IMR-90 (cell line): ENCODE results near the gene PAM16. TPM values are rescaled to one million over a fixed set of nuclear protein-coding genes. Genes with fewer than 3 reads are reported as not detected.

Source experiments
- ATAC-seq: fragments of 200-7000 bp; cut with Tn5 transposase; 2 replicates; pipeline ENCODE4 v1.9.1; 2020; ENCODE audit warnings: low read depth, mild to moderate bottlenecking, moderate library complexity
- BruUV-seq: library from RNA; stranded (reverse); fragments of 400-500 nt; replicated peaks from 2 replicates; lab custom pipeline; 2021; lab: Mats Ljungman, UMichigan
- CTCF ChIA-PET: fragments of 300-600 bp; formaldehyde crosslinking; extraction: SDS; loops from one replicate; lab custom pipeline; 2021; ENCODE audit warnings: antibody characterized with exemption; lab: Yijun Ruan, JAX
- POLR2A ChIA-PET: fragments of 300-600 bp; sonication (Branson Sonifier 250); formaldehyde crosslinking; loops from one replicate; lab custom pipeline; 2022; ENCODE audit warnings: antibody characterized with exemption; ENCODE audit not compliant: unreplicated experiment; lab: Charles Lee
- DNase-seq: peaks from one replicate; pipeline ENCODE4 v3.0.0; 2013
- H2AFZ ChIP-seq: replicated peaks from 2 replicates; pipeline ENCODE3; 2013; ENCODE audit warnings: low read length, mild to moderate bottlenecking; ENCODE audit not compliant: poor library complexity
- H2AK5ac ChIP-seq: 2 replicates; pipeline ENCODE4 v1.6.1; 2013; ENCODE audit warnings: low read depth, low read length, inconsistent platforms
- H2AK9ac ChIP-seq: replicated peaks from 2 replicates; pipeline ENCODE3; 2013; ENCODE audit warnings: mild to moderate bottlenecking, low read depth, low read length, moderate library complexity; ENCODE audit not compliant: poor library complexity
- H2BK120ac ChIP-seq: 2 replicates; pipeline ENCODE4 v1.6.1; 2013; ENCODE audit warnings: low read depth, low read length, inconsistent platforms
- H2BK15ac ChIP-seq: 3 replicates; pipeline ENCODE4 v1.6.1; 2013; ENCODE audit warnings: low read depth, low read length, inconsistent platforms
- H2BK20ac ChIP-seq: 2 replicates; pipeline ENCODE4 v1.6.1; 2013; ENCODE audit warnings: low read depth, mild to moderate bottlenecking, inconsistent platforms, low read length, moderate library complexity
- H2BK5ac ChIP-seq: 2 replicates; pipeline ENCODE4 v1.6.1; 2013; ENCODE audit warnings: mild to moderate bottlenecking, low read depth, low read length, inconsistent platforms; ENCODE audit not compliant: poor library complexity, severe bottlenecking
- H3K14ac ChIP-seq: replicated peaks from 2 replicates; pipeline ENCODE4 v1.6.1; 2013; ENCODE audit warnings: low read depth, low read length, inconsistent platforms
- H3K18ac ChIP-seq: 2 replicates; pipeline ENCODE4 v1.6.1; 2013; ENCODE audit warnings: low read depth, low read length, control low read depth
- H3K23ac ChIP-seq: 2 replicates; pipeline ENCODE4 v1.6.1; 2013; ENCODE audit warnings: low read depth, low read length, inconsistent platforms
- H3K27ac ChIP-seq: 2 replicates; pipeline ENCODE4 v1.5.1; 2013; ENCODE audit warnings: mild to moderate bottlenecking, control low read depth, low read length; ENCODE audit not compliant: insufficient read depth
- H3K27me3 ChIP-seq: 2 replicates; pipeline ENCODE4 v1.6.1; 2013; ENCODE audit warnings: low read length; ENCODE audit not compliant: control insufficient read depth, insufficient read depth
- H3K36me3 ChIP-seq: 2 replicates; pipeline ENCODE4 v1.6.1; 2013; ENCODE audit warnings: low read length, mixed read lengths; ENCODE audit not compliant: control insufficient read depth, insufficient read depth
- H3K4ac ChIP-seq: 2 replicates; pipeline ENCODE4 v1.6.1; 2013; ENCODE audit warnings: low read depth, low read length, inconsistent platforms
- H3K4me1 ChIP-seq: 2 replicates; pipeline ENCODE4 v1.6.1; 2013; ENCODE audit warnings: low read length, mixed read lengths; ENCODE audit not compliant: control insufficient read depth, insufficient read depth
- H3K4me2 ChIP-seq: 2 replicates; pipeline ENCODE4 v1.6.1; 2013; ENCODE audit warnings: low read depth, mild to moderate bottlenecking, control low read depth, low read length, moderate library complexity
- H3K4me3 ChIP-seq: 2 replicates; pipeline ENCODE4 v1.5.1; 2013; ENCODE audit warnings: low read depth, mild to moderate bottlenecking, control low read depth, low read length, moderate library complexity; ENCODE audit not compliant: insufficient read depth
- H3K56ac ChIP-seq: 2 replicates; pipeline ENCODE4 v1.6.1; 2013; ENCODE audit warnings: low read length, inconsistent platforms; ENCODE audit not compliant: insufficient read depth; ENCODE audit errors: extremely low read depth
- H3K79me1 ChIP-seq, 2 experiments: 2 replicates each; pipeline ENCODE4 v1.6.1; 2013; ENCODE audit warnings: low read length in 2 of 2, inconsistent platforms in 1 of 2, low read depth in 1 of 2
- H3K9ac ChIP-seq: 2 replicates; pipeline ENCODE4 v1.6.1; 2013; ENCODE audit warnings: low read depth, low read length, control low read depth
- H3K9me1 ChIP-seq: 2 replicates; pipeline ENCODE4 v1.6.1; 2013; ENCODE audit warnings: low read length, inconsistent platforms; ENCODE audit not compliant: insufficient read depth
- H3K9me3 ChIP-seq: 2 replicates; pipeline ENCODE4 v1.6.1; 2013; ENCODE audit warnings: low read length; ENCODE audit not compliant: control insufficient read depth, insufficient read depth
- H4K20me1 ChIP-seq: 2 replicates; pipeline ENCODE4 v1.6.1; 2013; ENCODE audit warnings: low read length, inconsistent platforms; ENCODE audit not compliant: insufficient read depth
- H4K5ac ChIP-seq: 2 replicates; pipeline ENCODE4 v1.6.1; 2013; ENCODE audit warnings: mild to moderate bottlenecking, low read depth, low read length, control low read depth
- H4K8ac ChIP-seq, 2 experiments: 2 replicates each; pipeline ENCODE4 v1.6.1; 2013; ENCODE audit warnings: low read depth in 2 of 2, low read length in 2 of 2, control low read depth in 1 of 2, inconsistent platforms in 1 of 2
- H4K91ac ChIP-seq: 2 replicates; pipeline ENCODE4 v1.6.1; 2013; ENCODE audit warnings: low read depth, low read length, inconsistent platforms; ENCODE audit not compliant: insufficient read depth
- BHLHE40 ChIP-seq: fragments of 150-350 bp; IDR thresholded peaks from 2 replicates; pipeline ENCODE4 v1.6.1; 2016; ENCODE audit warnings: mild to moderate bottlenecking, low read depth, low read length
- CEBPB ChIP-seq: IDR thresholded peaks from 2 replicates; pipeline ENCODE4 v1.6.1; 2012; ENCODE audit warnings: low read depth, low read length, improper control_type of control experiment
- CHD1 ChIP-seq: IDR thresholded peaks from 2 replicates; pipeline ENCODE4 v1.6.1; 2012; ENCODE audit warnings: low read depth, low read length, improper control_type of control experiment
- FOS ChIP-seq: fragments of 150-350 bp; IDR thresholded peaks from 2 replicates; pipeline ENCODE4 v1.6.1; 2016; ENCODE audit warnings: low read depth, low read length
- MAFK ChIP-seq: IDR thresholded peaks from 2 replicates; pipeline ENCODE4 v1.6.1; 2012; ENCODE audit warnings: low read depth, low read length, improper control_type of control experiment
- MAZ ChIP-seq: IDR thresholded peaks from 2 replicates; pipeline ENCODE4 v1.6.1; 2012; ENCODE audit warnings: low read depth, mild to moderate bottlenecking, low read length, improper control_type of control experiment, moderate library complexity, borderline replicate concordance
- NFE2L2 ChIP-seq: fragments of 150-350 bp; IDR thresholded peaks from 2 replicates; pipeline ENCODE4 v1.6.1; 2016; ENCODE audit warnings: low read depth, mild to moderate bottlenecking, low read length
- POLR2A ChIP-seq: IDR thresholded peaks from 2 replicates; pipeline ENCODE4 v1.6.1; 2012; ENCODE audit warnings: mild to moderate bottlenecking, low read depth, low read length
- RAD21 ChIP-seq: IDR thresholded peaks from 2 replicates; pipeline ENCODE4 v1.6.1; 2012; ENCODE audit warnings: low read length, improper control_type of control experiment
- RCOR1 ChIP-seq: IDR thresholded peaks from 2 replicates; pipeline ENCODE4 v1.6.1; 2012; ENCODE audit warnings: mild to moderate bottlenecking, low read length, improper control_type of control experiment; ENCODE audit not compliant: insufficient replicate concordance
- RFX5 ChIP-seq: IDR thresholded peaks from 2 replicates; pipeline ENCODE4 v1.8.0; 2012; ENCODE audit warnings: low read depth, mild to moderate bottlenecking, low read length, moderate library complexity
- SMC3 ChIP-seq: fragments of 150-350 bp; IDR thresholded peaks from 2 replicates; pipeline ENCODE4 v1.6.1; 2016; ENCODE audit warnings: low read depth, mild to moderate bottlenecking, antibody characterized with exemption, low read length, moderate library complexity
- WGBS, 2 experiments: methylation state at CpG; one replicate each; pipeline versions ENCODE4 v1.1.5 to v1.1.7; 2013; ENCODE audit warnings: missing lambda C conversion rate in 2 of 2; ENCODE audit not compliant: insufficient read length in 1 of 2; ENCODE audit errors: extremely low coverage in 2 of 2; 5-methylcytosine and 5-hydroxymethylcytosine counted together
- dilution Hi-C: fragments of 300-500 bp; cut with HindIII; formaldehyde crosslinking; loops from one replicate; pipeline ENCODE4 v1.14.3; 2018; ENCODE audit warnings: low sequenced_read_pairs; ENCODE audit not compliant: unreplicated experiment
- in situ Hi-C: fragments of 300-500 bp; cut with MboI; formaldehyde crosslinking; loops from 3 replicates; pipeline ENCODE4 v1.14.3; 2019; ENCODE audit warnings: low sequenced_read_pairs, inconsistent platforms, mixed read lengths
- intact Hi-C: fragments of 100-400 bp; cut with micrococcal nuclease; formaldehyde crosslinking; loops from 2 replicates; pipeline ENCODE4 v1.10.0; 2022
- polyA plus RNA-seq, 3 experiments: library from polyadenylated mRNA; depleted of rRNA; stranded (reverse); fragments of >200 nt; gene quantifications; 2 replicates each; pipeline ENCODE4 v1.2.3, GENCODE V29; 2012; ENCODE audit warnings: low replicate concordance in 1 of 3
- total RNA-seq: library from RNA; depleted of rRNA; stranded (reverse); fragments of >200 nt; gene quantifications from 2 replicates; pipeline ENCODE4 v1.2.3, GENCODE V29; 2012
- TF ChIP-seq, protein P1 (sequence below): fragments of 150-350 bp; IDR thresholded peaks from 2 replicates; pipeline ENCODE4 v1.6.1; 2016; ENCODE audit warnings: low read depth, mild to moderate bottlenecking, low read length, moderate library complexity, borderline replicate concordance
- TF ChIP-seq, protein P2 (sequence below): conservative IDR thresholded peaks from 2 replicates; pipeline ENCODE4 v1.5.1; 2012; ENCODE audit warnings: mild to moderate bottlenecking, low read depth, low read length, improper control_type of control experiment
- TF ChIP-seq, protein P3 (sequence below): fragments of 150-350 bp; IDR thresholded peaks from 2 replicates; pipeline ENCODE4 v1.6.1; 2017; ENCODE audit warnings: mild to moderate bottlenecking, antibody characterized with exemption, low read length, low read depth

Gene PAM16
- total and polyA plus RNA-seq, 2 of the 4 experiments (the other 2 are of a cell fraction), result 17.9 to 48.4 TPM

DNA sequence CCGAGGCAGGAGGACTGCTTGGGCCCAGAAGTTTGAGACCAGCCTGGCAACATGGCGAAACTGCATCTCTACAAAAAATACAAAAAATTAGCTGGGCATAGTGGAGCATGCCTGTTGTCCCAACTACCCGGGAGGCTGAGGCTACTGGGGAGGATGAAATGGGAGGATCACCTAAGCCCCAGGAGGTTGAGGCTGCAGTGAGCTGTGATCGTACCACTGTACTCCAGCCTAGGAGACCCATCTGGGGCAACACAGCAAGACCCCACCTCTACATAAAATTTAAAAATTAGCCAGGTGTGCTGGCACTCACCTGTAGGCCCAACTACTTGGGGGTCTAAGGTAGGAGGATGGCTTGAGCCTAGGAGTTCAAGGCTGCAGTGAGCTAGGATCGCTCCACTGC is 1.8 kb downstream of the PAM16 start:
- CTCF ChIA-PET, result no interaction called here

More for the DNA sequence above, 1.8 kb downstream of the PAM16 start:
- Histone ChIP-seq H3K4me2 (no peak overlapping the region), H3K9ac (no peak overlapping the region), H3K27me3 (no peaks in the 10 kb centered on the region), H4K20me1 (peaks cover 49% of the 10 kb centered on the region), H3K4me3 (no peak overlapping the region), H3K36me3 (no peaks in the 10 kb centered on the region; the same call in 1 of the 2 replicates), H2AFZ (no peak overlapping the region), H3K9me3 (no peaks in the 10 kb centered on the region), H3K4ac (no peak overlapping the region), H2BK5ac (no peak overlapping the region), H3K18ac (no peak overlapping the region), H2AK9ac (no peak overlapping the region), H3K23ac (no peak overlapping the region), H3K4me1 (peaks cover 10% of the 10 kb centered on the region), H4K5ac (no peak overlapping the region), H2AK5ac (no peak overlapping the region), H2BK15ac (no peak overlapping the region), H3K56ac (no peak overlapping the region), H2BK20ac (no peak overlapping the region), H3K27ac (no peak overlapping the region), H3K79me1 (peaks cover 22 to 61% of the 10 kb centered on the region in 2 experiments), H3K14ac (no peak overlapping the region), H2BK120ac (no peak overlapping the region), H4K8ac (no peak overlapping the region), H4K91ac (no peak overlapping the region), H3K9me1 (peaks cover 12% of the 10 kb centered on the region; the same call in 1 of the 2 replicates)
- dilution Hi-C loops (no loop called here), intact Hi-C loops (no loop called here), in situ Hi-C loops (no loop called here)
- no peak for DNase-seq
- TF ChIP-seq CHD1 (no peak), FOS (no peak), NFE2L2 (no peak), CEBPB (no peak), RFX5 (no peak), SMC3 (no peak), MAFK (no peak), RCOR1 (no peak), POLR2A (no peak), RAD21 (no peak), MAZ (no peak), BHLHE40 (no peak)
- TF ChIP-seq, protein P1, sequence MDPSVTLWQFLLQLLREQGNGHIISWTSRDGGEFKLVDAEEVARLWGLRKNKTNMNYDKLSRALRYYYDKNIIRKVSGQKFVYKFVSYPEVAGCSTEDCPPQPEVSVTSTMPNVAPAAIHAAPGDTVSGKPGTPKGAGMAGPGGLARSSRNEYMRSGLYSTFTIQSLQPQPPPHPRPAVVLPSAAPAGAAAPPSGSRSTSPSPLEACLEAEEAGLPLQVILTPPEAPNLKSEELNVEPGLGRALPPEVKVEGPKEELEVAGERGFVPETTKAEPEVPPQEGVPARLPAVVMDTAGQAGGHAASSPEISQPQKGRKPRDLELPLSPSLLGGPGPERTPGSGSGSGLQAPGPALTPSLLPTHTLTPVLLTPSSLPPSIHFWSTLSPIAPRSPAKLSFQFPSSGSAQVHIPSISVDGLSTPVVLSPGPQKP, result no peak
- TF ChIP-seq, protein P2, sequence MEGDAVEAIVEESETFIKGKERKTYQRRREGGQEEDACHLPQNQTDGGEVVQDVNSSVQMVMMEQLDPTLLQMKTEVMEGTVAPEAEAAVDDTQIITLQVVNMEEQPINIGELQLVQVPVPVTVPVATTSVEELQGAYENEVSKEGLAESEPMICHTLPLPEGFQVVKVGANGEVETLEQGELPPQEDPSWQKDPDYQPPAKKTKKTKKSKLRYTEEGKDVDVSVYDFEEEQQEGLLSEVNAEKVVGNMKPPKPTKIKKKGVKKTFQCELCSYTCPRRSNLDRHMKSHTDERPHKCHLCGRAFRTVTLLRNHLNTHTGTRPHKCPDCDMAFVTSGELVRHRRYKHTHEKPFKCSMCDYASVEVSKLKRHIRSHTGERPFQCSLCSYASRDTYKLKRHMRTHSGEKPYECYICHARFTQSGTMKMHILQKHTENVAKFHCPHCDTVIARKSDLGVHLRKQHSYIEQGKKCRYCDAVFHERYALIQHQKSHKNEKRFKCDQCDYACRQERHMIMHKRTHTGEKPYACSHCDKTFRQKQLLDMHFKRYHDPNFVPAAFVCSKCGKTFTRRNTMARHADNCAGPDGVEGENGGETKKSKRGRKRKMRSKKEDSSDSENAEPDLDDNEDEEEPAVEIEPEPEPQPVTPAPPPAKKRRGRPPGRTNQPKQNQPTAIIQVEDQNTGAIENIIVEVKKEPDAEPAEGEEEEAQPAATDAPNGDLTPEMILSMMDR, result no peak
- TF ChIP-seq, protein P3, sequence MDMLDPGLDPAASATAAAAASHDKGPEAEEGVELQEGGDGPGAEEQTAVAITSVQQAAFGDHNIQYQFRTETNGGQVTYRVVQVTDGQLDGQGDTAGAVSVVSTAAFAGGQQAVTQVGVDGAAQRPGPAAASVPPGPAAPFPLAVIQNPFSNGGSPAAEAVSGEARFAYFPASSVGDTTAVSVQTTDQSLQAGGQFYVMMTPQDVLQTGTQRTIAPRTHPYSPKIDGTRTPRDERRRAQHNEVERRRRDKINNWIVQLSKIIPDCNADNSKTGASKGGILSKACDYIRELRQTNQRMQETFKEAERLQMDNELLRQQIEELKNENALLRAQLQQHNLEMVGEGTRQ, result no peak
- POLR2A ChIA-PET, result no interaction called here
- no TSS peak for BruUV-seq
- no CpG with 5 or more reads among the region's 5 CpGs for WGBS, 2 experiments
- ATAC-seq, result no peak
